Endodermal cell (in vitro differentiated cells): ENCODE results near the gene PTBP1. TPM values are rescaled to one million over a fixed set of nuclear protein-coding genes. Genes with fewer than 3 reads are reported as not detected.
A peak's percentile ranks its signal among the peaks of the same experiment; 100 is the strongest.

Experiments used
- DNase-seq: peaks from one replicate; pipeline ENCODE4 v3.0.0-alpha.2; 2017
- H3K27ac ChIP-seq: 2 replicates; pipeline ENCODE4 v1.5.1; 2013; ENCODE audit warnings: mild to moderate bottlenecking, low read depth, low read length, moderate library complexity
- H3K27me3 ChIP-seq: 2 replicates; pipeline ENCODE4 v1.6.1; 2013; ENCODE audit warnings: mild to moderate bottlenecking, low read length, moderate library complexity; ENCODE audit not compliant: insufficient read depth, control insufficient read depth, poor library complexity, severe bottlenecking
- H3K36me3 ChIP-seq: 2 replicates; pipeline ENCODE4 v1.7.0; 2013; ENCODE audit warnings: mild to moderate bottlenecking, low read length, moderate library complexity; ENCODE audit not compliant: control insufficient read depth, insufficient read depth
- H3K4me1 ChIP-seq: one replicate; pipeline ENCODE4 v1.7.0; 2013; ENCODE audit warnings: low read length; ENCODE audit not compliant: control insufficient read depth, insufficient read depth
- H3K4me3 ChIP-seq: 2 replicates; pipeline ENCODE4 v1.5.1; 2013; ENCODE audit warnings: mild to moderate bottlenecking, low read length, moderate library complexity
- H3K9ac ChIP-seq: 2 replicates; pipeline ENCODE4 v1.6.1; 2013; ENCODE audit warnings: mild to moderate bottlenecking, low read length, moderate library complexity; ENCODE audit not compliant: poor library complexity, severe bottlenecking; ENCODE audit errors: extremely low read depth
- H3K9me3 ChIP-seq: 2 replicates; pipeline ENCODE4 v1.6.1; 2013; ENCODE audit warnings: mild to moderate bottlenecking, low read length, moderate library complexity; ENCODE audit not compliant: control insufficient read depth
- H3K27ac Mint-ChIP-seq: 2 replicates; pipeline ENCODE4 v1.8.0; 2020; ENCODE audit warnings: mixed read lengths
- H3K27me3 Mint-ChIP-seq: 2 replicates; pipeline ENCODE4 v1.8.0; 2021; ENCODE audit warnings: mild to moderate bottlenecking, mixed read lengths; ENCODE audit not compliant: insufficient read depth
- H3K36me3 Mint-ChIP-seq: 2 replicates; pipeline ENCODE4 v1.8.0; 2020; ENCODE audit warnings: low read depth, mixed read lengths
- H3K4me1 Mint-ChIP-seq: 2 replicates; pipeline ENCODE4 v1.8.0; 2020; ENCODE audit warnings: mixed read lengths
- H3K4me3 Mint-ChIP-seq: 2 replicates; pipeline ENCODE4 v1.8.0; 2020; ENCODE audit warnings: mild to moderate bottlenecking, moderate library complexity, mixed read lengths
- H3K9me3 Mint-ChIP-seq: 2 replicates; pipeline ENCODE4 v1.8.0; 2020; ENCODE audit warnings: mild to moderate bottlenecking, mixed read lengths
- WGBS, 2 experiments: methylation state at CpG; one replicate each; pipeline versions ENCODE4 v1.1.5 to v1.1.7; 2013; ENCODE audit warnings: missing lambda C conversion rate in 2 of 2, mixed read lengths in 1 of 2; ENCODE audit not compliant: insufficient coverage in 1 of 2, insufficient read length in 1 of 2; 5-methylcytosine and 5-hydroxymethylcytosine counted together
- total RNA-seq, 2 donors: library from RNA; stranded (reverse); fragmentation: NEBNext Ultra II Directional in 1 of 2; extraction: Animal tissue kit (Norgen Biotek cat#: 25700) in 1 of 2; gene quantifications; 2 replicates in 1 of 2; 3 replicates in 1 of 2; pipeline ENCODE4 v1.2.1, GENCODE V29; 2021
- TF ChIP-seq, protein P1 (sequence below): fragments of 200-600 bp; sonication (generic); conservative IDR thresholded peaks from 2 replicates; pipeline ENCODE4 v1.5.0; 2021; ENCODE audit warnings: antibody characterized with exemption, mild to moderate bottlenecking

The PTBP1 gene
- total RNA-seq, 2 donors from 2014 or later, result 647 to 694 TPM

DNA sequence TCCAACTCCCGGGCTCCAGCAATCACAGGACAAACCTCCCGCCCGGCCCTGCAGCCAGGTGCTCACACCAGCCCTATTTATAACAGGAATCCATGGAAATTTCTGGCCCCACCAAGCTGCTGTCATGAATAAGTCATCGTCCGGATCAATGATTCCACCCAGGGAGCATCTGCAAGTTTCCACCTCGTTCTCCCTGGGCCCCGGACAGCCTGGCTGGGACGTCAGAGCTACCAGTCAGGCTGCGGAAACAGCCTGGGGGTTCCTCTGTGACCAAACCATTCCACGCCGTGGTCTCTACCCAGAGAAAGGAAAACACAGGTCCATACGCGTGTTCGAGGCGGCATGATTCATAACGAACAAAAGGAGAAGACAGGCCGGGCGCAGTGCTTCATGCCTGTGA lies 20.7 kb upstream of the PTBP1 start:
- WGBS, 2 experiments, result 89 to 93% methylated on average over 18 of the region's 18 CpGs
- no peak overlapping the region for H3K4me3 Mint-ChIP-seq
- Histone ChIP-seq H3K4me1 (no peaks in the 10 kb centered on the region), H3K27me3 (no peaks in the 10 kb centered on the region), H3K4me3 (no peak overlapping the region), H3K27ac (no peak overlapping the region), H3K9ac (no peak overlapping the region), H3K9me3 (no peaks in the 10 kb centered on the region), H3K36me3 (no peaks in the 10 kb centered on the region)
- no peaks in the 10 kb centered on the region for H3K4me1 Mint-ChIP-seq
- peaks cover 9% of the 10 kb centered on the region for H3K36me3 Mint-ChIP-seq
- DNase-seq, result no peak
- H3K9me3 Mint-ChIP-seq, result no peaks in the 10 kb centered on the region
- TF ChIP-seq, protein P1, sequence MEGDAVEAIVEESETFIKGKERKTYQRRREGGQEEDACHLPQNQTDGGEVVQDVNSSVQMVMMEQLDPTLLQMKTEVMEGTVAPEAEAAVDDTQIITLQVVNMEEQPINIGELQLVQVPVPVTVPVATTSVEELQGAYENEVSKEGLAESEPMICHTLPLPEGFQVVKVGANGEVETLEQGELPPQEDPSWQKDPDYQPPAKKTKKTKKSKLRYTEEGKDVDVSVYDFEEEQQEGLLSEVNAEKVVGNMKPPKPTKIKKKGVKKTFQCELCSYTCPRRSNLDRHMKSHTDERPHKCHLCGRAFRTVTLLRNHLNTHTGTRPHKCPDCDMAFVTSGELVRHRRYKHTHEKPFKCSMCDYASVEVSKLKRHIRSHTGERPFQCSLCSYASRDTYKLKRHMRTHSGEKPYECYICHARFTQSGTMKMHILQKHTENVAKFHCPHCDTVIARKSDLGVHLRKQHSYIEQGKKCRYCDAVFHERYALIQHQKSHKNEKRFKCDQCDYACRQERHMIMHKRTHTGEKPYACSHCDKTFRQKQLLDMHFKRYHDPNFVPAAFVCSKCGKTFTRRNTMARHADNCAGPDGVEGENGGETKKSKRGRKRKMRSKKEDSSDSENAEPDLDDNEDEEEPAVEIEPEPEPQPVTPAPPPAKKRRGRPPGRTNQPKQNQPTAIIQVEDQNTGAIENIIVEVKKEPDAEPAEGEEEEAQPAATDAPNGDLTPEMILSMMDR, result no peak
- no peaks in the 10 kb centered on the region for H3K27me3 Mint-ChIP-seq
- no peak overlapping the region for H3K27ac Mint-ChIP-seq

DNA sequence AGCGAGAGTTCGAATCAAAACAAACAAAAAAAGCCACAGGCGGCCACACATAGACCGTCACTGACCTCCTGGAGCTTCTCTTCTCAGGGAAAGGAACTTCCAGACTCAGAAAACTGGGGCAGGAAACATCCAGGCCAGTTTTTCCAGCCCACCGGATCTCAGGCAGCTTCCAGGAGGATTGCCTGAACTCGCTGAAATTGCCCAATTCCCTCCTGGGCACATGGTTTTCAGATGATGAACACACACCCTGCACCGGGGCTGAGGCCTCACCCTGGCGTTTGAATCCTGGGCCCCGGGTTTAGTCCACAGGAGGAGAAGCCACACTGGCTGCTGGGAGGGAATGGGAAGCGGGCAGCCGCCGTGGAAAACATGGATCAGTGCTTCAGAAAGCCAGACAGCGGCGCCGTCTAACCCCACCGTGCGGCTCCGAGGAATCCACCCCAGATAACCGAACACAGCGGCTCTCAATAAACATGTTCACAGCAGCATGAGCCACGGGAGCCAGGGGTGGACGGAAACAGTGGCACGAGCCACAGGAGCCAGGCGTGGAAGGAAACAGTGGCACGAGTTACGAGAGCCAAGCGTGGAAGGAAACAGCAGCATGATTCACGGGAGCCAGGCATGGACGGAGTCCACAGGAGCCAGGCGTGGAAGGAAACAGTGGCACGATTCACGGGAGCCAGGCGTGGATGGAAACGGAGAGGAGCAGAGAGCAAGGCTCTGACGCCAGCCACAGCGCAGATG lies 18.2 kb upstream of the PTBP1 start:
- Mint-ChIP-seq H3K36me3 (peaks cover 9% of the 10 kb centered on the region), H3K27me3 (no peaks in the 10 kb centered on the region), H3K4me1 (peaks cover 14% of the 10 kb centered on the region), H3K9me3 (no peaks in the 10 kb centered on the region), H3K4me3 (no peak overlapping the region), H3K27ac (no peak overlapping the region)
- Histone ChIP-seq H3K4me1 (no peaks in the 10 kb centered on the region), H3K36me3 (no peaks in the 10 kb centered on the region), H3K27ac (no peak overlapping the region), H3K4me3 (no peak overlapping the region), H3K9ac (no peak overlapping the region), H3K27me3 (no peaks in the 10 kb centered on the region), H3K9me3 (no peaks in the 10 kb centered on the region)
- peak; percentile 67 for DNase-seq
- 92% methylated on average over 36 of the region's 36 CpGs for WGBS, 2 experiments
- TF ChIP-seq, protein P1, result no peak

DNA sequence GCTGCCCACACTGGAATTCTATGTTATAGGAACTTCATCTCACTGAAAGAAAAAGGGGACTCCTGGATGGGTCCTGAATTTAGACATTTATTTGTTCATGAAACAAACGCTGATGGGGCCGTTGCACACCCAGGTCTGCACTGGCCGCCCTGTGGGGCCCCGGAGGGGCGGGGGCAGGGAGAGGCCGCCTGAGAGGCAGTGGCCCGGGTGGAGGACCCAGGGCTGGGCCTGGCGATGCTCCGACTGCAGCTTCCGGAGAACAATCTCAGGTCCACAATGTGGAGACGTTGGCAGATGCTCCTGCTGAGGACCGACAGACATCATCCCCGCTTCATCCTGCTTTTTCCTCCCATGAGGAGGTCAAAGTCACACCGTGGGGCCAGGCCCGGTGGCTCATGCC lies 16.3 kb upstream of the PTBP1 start:
- no peak overlapping the region for H3K27ac Mint-ChIP-seq
- WGBS, 2 experiments, result 93 to 96% methylated on average over 13 to 15 of the region's 15 CpGs
- H3K36me3 ChIP-seq, result no peaks in the 10 kb centered on the region
- H3K27ac ChIP-seq, result no peak overlapping the region
- peaks cover 14% of the 10 kb centered on the region for H3K4me1 Mint-ChIP-seq
- no peaks in the 10 kb centered on the region for H3K27me3 ChIP-seq
- H3K4me3 ChIP-seq, result no peak overlapping the region
- no peak for DNase-seq
- TF ChIP-seq, protein P1, result no peak
- H3K27me3 Mint-ChIP-seq, result no peaks in the 10 kb centered on the region
- H3K9me3 Mint-ChIP-seq, result peaks cover 3% of the 10 kb centered on the region
- H3K9ac ChIP-seq, result no peak overlapping the region
- H3K9me3 ChIP-seq, result no peaks in the 10 kb centered on the region
- no peaks in the 10 kb centered on the region for H3K4me1 ChIP-seq
- H3K4me3 Mint-ChIP-seq, result no peak overlapping the region
- H3K36me3 Mint-ChIP-seq, result peaks cover 17% of the 10 kb centered on the region
